ENCODE measurements around the gene ROGDI. TPM values are rescaled to one million over a fixed set of nuclear protein-coding genes. Genes with fewer than 3 reads are reported as not detected.

Gene ROGDI
- total and polyA plus RNA-seq, 3 donors from 2014 or later, result 27.3 to 37.0 (median 30.0) TPM

DNA sequence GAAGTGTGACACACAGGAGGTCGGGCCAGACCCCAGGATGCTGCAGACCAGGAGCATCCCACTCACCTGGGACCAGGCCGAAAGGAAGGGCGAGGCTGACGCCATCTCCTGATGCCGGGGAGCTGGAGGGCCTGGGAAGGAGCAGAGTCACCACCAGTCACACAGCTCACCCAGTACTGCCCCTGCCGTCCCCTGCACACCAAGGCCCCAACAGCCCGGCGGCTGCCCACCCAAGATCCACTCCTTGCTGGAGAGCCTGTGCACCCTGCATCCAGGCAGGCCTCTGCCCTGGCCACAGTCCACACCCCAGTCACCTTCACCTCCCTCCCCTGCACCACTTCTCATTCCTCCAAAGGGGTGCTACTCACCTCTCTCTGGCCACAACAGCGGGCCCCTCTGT, 40.2 kb downstream of the ROGDI start:
- H3K27ac ChIP-seq, result no peak overlapping the region
- no peaks in the 10 kb centered on the region for H3K27me3 ChIP-seq
- H3K4me3 ChIP-seq, result no peak overlapping the region
- no peaks in the 10 kb centered on the region for H3K9me3 ChIP-seq
- 90 to 93% methylated on average over 8 to 9 of the region's 9 CpGs for WGBS, 2 donors
- no peak for DNase-seq
- H3K36me3 ChIP-seq (ENCODE audit: low read depth, missing control alignments), result no peaks in the 10 kb centered on the region
- intact Hi-C loops (cut with DNase I; ENCODE audit: low total_unique reads), result loop anchor here (10.0 kb wide), 1 partner anchor 157 kb away; no protein-coding TSS in a partner anchor
- no peak for TF ChIP-seq POLR2A (IDR thresholded peaks at IDR 0.05)
- TF ChIP-seq CTCF (IDR thresholded peaks at IDR 0.05), result no peak
- peaks cover 11% of the 10 kb centered on the region for H3K4me1 ChIP-seq

GRCh38 chr16:4760221-4760910, 42.1 kb downstream of the ROGDI start:
- no peak for TF ChIP-seq CTCF (IDR thresholded peaks at IDR 0.05)
- H3K4me1 ChIP-seq, result peaks cover under 1% of the 10 kb centered on the region
- H3K27me3 ChIP-seq, result no peaks in the 10 kb centered on the region
- H3K27ac ChIP-seq, result no peak overlapping the region
- no peaks in the 10 kb centered on the region for H3K9me3 ChIP-seq
- intact Hi-C loops (cut with DNase I; ENCODE audit: low total_unique reads), result loop anchor here (10.0 kb wide), 1 partner anchor 156 kb away; no protein-coding TSS in a partner anchor
- no peak overlapping the region for H3K4me3 ChIP-seq
- no peak for DNase-seq
- WGBS, 2 donors, result 86 to 91% methylated on average over 21 to 23 of the region's 23 CpGs
- H3K36me3 ChIP-seq (ENCODE audit: low read depth, missing control alignments), result no peaks in the 10 kb centered on the region

- DNase-seq, result no peak
- TF ChIP-seq CTCF (IDR thresholded peaks at IDR 0.05) (no peak), POLR2A (IDR thresholded peaks at IDR 0.05) (no peak)
- 94 to 95% methylated on average over 6 of the region's 6 CpGs for WGBS, 2 donors
- no peaks in the 10 kb centered on the region for H3K9me3 ChIP-seq
- H3K4me3 ChIP-seq, result no peak overlapping the region
- H3K27ac ChIP-seq, result no peak overlapping the region
- H3K36me3 ChIP-seq (ENCODE audit: low read depth, missing control alignments), result no peaks in the 10 kb centered on the region
- intact Hi-C loops (cut with DNase I; ENCODE audit: low total_unique reads), result no loop called here
- H3K27me3 ChIP-seq, result no peaks in the 10 kb centered on the region
- no peaks in the 10 kb centered on the region for H3K4me1 ChIP-seq
Measured at GRCh38 chr16:4755687-4756086, 46.7 kb downstream of the ROGDI start.

DNA sequence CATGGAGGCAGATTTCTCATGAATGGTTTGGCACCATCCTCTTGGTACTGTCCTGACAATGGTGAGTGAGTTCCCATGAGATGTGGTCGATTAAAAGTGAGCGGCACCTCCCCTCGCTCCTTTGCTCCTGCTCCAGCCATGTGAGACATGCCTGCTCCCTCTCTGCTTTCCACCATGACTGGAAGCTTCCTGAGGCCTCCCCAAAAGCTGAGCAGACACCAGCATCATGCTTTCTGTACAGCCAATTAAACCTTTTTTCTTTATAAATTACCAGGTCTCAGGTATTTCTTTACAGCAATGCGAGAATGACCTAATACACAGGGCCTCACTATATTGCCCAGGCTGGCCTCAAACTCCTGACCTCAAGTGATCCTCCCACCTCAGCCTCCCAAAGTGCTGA, 47.6 kb downstream of the ROGDI start:
- Histone ChIP-seq H3K27me3 (no peaks in the 10 kb centered on the region), H3K4me3 (no peak overlapping the region), H3K27ac (no peak overlapping the region), H3K9me3 (no peaks in the 10 kb centered on the region), H3K36me3 (ENCODE audit: low read depth, missing control alignments) (no peaks in the 10 kb centered on the region), H3K4me1 (no peaks in the 10 kb centered on the region)
- 99 to 100% methylated on average over 4 of the region's 4 CpGs for WGBS, 2 donors
- DNase-seq, result no peak
- intact Hi-C loops (cut with DNase I; ENCODE audit: low total_unique reads), result no loop called here
- TF ChIP-seq POLR2A (IDR thresholded peaks at IDR 0.05), result no peak
- no peak for TF ChIP-seq CTCF (IDR thresholded peaks at IDR 0.05)

DNA sequence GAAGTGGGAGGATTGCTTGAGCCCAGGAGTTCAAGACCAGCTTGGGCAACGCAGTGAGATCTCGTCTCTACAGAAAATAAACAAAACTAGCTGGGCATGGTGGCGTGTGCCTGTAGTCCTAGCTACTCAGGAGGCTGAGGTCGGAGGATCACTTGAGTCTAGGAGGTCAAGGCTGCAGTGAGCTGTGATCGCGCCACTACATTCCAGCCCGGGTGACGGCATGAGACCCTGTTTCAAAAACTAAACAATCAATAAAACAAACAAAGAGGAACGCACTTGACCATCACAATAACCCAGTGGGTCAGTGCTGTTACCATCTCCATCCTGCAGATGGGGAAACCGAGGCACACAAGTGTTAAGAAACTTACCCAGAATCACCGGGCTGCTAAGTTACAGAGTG, 49.2 kb downstream of the ROGDI start:
- Histone ChIP-seq H3K36me3 (ENCODE audit: low read depth, missing control alignments) (no peaks in the 10 kb centered on the region), H3K4me1 (no peaks in the 10 kb centered on the region), H3K27ac (no peak overlapping the region), H3K27me3 (no peaks in the 10 kb centered on the region), H3K4me3 (no peak overlapping the region), H3K9me3 (no peaks in the 10 kb centered on the region)
- DNase-seq, result no peak
- intact Hi-C loops (cut with DNase I; ENCODE audit: low total_unique reads), result no loop called here
- TF ChIP-seq CTCF (IDR thresholded peaks at IDR 0.05), result no peak
- no peak for TF ChIP-seq POLR2A (IDR thresholded peaks at IDR 0.05)
- 87 to 88% methylated on average over 11 of the region's 11 CpGs for WGBS, 2 donors
